ENCODE data around the gene CDHR3. TPM values are rescaled to one million over a fixed set of nuclear protein-coding genes. Genes with fewer than 3 reads are reported as not detected.

CDHR3 gene
- total and polyA plus RNA-seq, 9 of the 15 experiments (the other 6 are each of a cell fraction or from before 2014, with no cell fraction given): 0.03 to 0.66 (median 0.24) TPM; not detected in 1

GRCh38 chr7:106023369-106024322 is 60.6 kb downstream of the CDHR3 start (continued):
- TF ChIP-seq ZBTB40 (IDR thresholded peaks at IDR 0.05) (no peak), ZBTB40 (CRISPR knock-in tag; IDR thresholded peaks at IDR 0.05) (no peak), ELF1 (tag; IDR thresholded peaks at IDR 0.05) (no peak), ARID1B (IDR thresholded peaks at IDR 0.05) (peak; percentile 65), FOSL1 (tag; conservative IDR thresholded peaks at IDR 0.05) (peak; percentile 71), ZFP36 (IDR thresholded peaks at IDR 0.05; ENCODE audit: low read depth, low read length, partially characterized antibody) (no peak), JUND (IDR thresholded peaks at IDR 0.05; ENCODE audit: borderline replicate concordance, low read depth, low read length) (peak; percentile 75; the same call in 1 of the 2 replicates), JUND (tag; IDR thresholded peaks at IDR 0.05; ENCODE audit: borderline replicate concordance, low read depth, low read length) (peak; percentile 58; the same call in 1 of the 3 replicates), DPF2 (IDR thresholded peaks at IDR 0.05) (peak; percentile 49; the same call in 1 of the 2 replicates), ZNF316 (IDR thresholded peaks at IDR 0.05) (peak; percentile 79), CBFA2T2 (conservative IDR thresholded peaks at IDR 0.05) (peak; percentile 7; the same call in 1 of the 2 replicates), MAFG (tag; conservative IDR thresholded peaks at IDR 0.05) (peak; percentile 85), MEIS2 (IDR thresholded peaks at IDR 0.05; ENCODE audit: partially characterized antibody) (no peak), TBL1XR1 (IDR thresholded peaks at IDR 0.05; ENCODE audit: low read length in 2 of 2) (no peak), MTA1 (IDR thresholded peaks at IDR 0.05; ENCODE audit: borderline replicate concordance) (peak; percentile 58; the same call in 1 of the 2 replicates), ZNF274 (IDR thresholded peaks at IDR 0.05; ENCODE audit: borderline replicate concordance, low read depth, low read length) (no peak), L3MBTL2 (IDR thresholded peaks at IDR 0.05) (peak; percentile 11; the same call in 1 of the 2 replicates), KDM1A (IDR thresholded peaks at IDR 0.05) (peak; percentile 44 to 61; a peak in 2 of 4 replicates), ZNF217 (CRISPR knock-in tag; IDR thresholded peaks at IDR 0.05) (no peak), FOS (IDR thresholded peaks at IDR 0.05; ENCODE audit: extremely low read depth, insufficient read length) (no peak), SMAD2 (IDR thresholded peaks at IDR 0.05; ENCODE audit: low read depth, low read length) (no peak)

Measured in K562 (cell line).